ENCODE data around the gene CYREN. TPM values are rescaled to one million over a fixed set of nuclear protein-coding genes. Genes with fewer than 3 reads are reported as not detected.

Gene CYREN
- total and polyA plus RNA-seq, 2 of the 13 experiments (the other 11 are each of a cell fraction or from before 2014, with no cell fraction given) = 20.7 to 60.7 TPM

DNA sequence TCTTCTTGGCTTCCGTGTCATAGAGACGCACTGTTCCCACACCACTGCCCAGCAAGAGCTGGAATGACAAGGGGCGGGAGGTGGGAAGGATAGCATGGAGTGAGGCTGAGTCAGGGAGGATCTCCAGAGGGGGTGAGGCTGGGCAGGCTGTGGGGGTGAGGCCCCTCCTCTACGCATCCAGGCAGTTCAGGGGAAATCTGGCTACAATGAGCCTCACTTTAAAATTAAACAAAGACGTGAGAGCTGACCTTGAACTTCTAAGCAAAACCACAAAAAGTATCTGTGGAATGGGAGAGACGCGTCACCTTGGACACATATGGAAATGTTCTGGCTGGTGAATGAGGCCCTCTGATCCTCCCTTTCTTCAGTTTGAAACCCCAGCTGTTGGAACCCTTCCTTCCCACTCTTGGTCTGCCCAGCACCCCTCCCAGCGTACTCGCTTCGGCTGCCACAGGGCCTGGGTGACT, 23.1 kb upstream of the CYREN start:
- Histone ChIP-seq H4K20me1 (ENCODE audit: insufficient read depth, low read length) (no peaks in the 10 kb centered on the region), H3K4me1 (ENCODE audit: insufficient read depth, low read length) (peaks cover 12% of the 10 kb centered on the region), H3K9me3 (ENCODE audit: low read length) (no peaks in the 10 kb centered on the region), H3K27me3 (ENCODE audit: control insufficient read depth in 1 of 2, insufficient read depth in 2 of 2, low read length in 2 of 2) (no peaks in the 10 kb centered on the region), H3K27ac (ENCODE audit: extremely low read length, insufficient read depth, low read length) (no peak overlapping the region), H3K4me2 (ENCODE audit: low read depth, low read length) (no peak overlapping the region), H3K36me3 (replicated peaks in 1 of 2; ENCODE audit: control insufficient read depth in 1 of 2, insufficient read depth in 2 of 2, low read length in 2 of 2) (peaks cover 24 to 59% of the 10 kb centered on the region in 2 experiments), H3K9ac (ENCODE audit: insufficient read depth, low read depth, low read length) (no peak overlapping the region), H2AFZ (ENCODE audit: low read length) (no peak overlapping the region), H3K4me3 (replicated peaks in 1 of 3; ENCODE audit: insufficient read depth in 1 of 3, low read depth in 2 of 3, low read length in 3 of 3) (no peak overlapping the region), H3K79me2 (ENCODE audit: insufficient read depth, low read length) (no peaks in the 10 kb centered on the region)
- intact Hi-C loops (cut with micrococcal nuclease; ENCODE audit: unreplicated experiment) (no loop called here), in situ Hi-C loops (cut with HindIII; ENCODE audit: extremely low pct_ligation_motif_present, low pct_unique_long_range_greater_than_20kb) (no loop called here)
- TF ChIP-seq STAT5B (CRISPR knock-in tag; IDR thresholded peaks at IDR 0.05) = no peak
- no peak for TF ChIP-seq SOX6 (IDR thresholded peaks at IDR 0.05)
- TF ChIP-seq SOX6 (CRISPR knock-in tag; IDR thresholded peaks at IDR 0.05) = peak; percentile 16; the same call in 1 of the 2 replicates
- no peak for TF ChIP-seq AKNA (CRISPR knock-in tag; IDR thresholded peaks at IDR 0.05; ENCODE audit: borderline replicate concordance)
- TF ChIP-seq, protein P1, sequence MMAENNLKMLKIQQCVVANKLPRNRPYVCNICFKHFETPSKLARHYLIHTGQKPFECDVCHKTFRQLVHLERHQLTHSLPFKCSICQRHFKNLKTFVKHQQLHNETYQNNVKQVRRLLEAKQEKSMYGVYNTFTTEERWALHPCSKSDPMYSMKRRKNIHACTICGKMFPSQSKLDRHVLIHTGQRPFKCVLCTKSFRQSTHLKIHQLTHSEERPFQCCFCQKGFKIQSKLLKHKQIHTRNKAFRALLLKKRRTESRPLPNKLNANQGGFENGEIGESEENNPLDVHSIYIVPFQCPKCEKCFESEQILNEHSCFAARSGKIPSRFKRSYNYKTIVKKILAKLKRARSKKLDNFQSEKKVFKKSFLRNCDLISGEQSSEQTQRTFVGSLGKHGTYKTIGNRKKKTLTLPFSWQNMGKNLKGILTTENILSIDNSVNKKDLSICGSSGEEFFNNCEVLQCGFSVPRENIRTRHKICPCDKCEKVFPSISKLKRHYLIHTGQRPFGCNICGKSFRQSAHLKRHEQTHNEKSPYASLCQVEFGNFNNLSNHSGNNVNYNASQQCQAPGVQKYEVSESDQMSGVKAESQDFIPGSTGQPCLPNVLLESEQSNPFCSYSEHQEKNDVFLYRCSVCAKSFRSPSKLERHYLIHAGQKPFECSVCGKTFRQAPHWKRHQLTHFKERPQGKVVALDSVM (CRISPR knock-in tag; IDR thresholded peaks at IDR 0.05) = peak; percentile 68
- no peak for TF ChIP-seq PRMT3 (CRISPR knock-in tag; IDR thresholded peaks at IDR 0.05; ENCODE audit: borderline replicate concordance, low read depth)
- TF ChIP-seq, protein P2, sequence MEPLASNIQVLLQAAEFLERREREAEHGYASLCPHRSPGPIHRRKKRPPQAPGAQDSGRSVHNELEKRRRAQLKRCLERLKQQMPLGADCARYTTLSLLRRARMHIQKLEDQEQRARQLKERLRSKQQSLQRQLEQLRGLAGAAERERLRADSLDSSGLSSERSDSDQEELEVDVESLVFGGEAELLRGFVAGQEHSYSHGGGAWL (CRISPR knock-in tag; IDR thresholded peaks at IDR 0.05) = no peak
- FAIRE-seq (no peak), DNase-seq (ENCODE audit: low spot score) (peak; percentile 40), ATAC-seq (peak; percentile 39)
- 88% methylated on average over 10 of the region's 10 CpGs for WGBS (ENCODE audit: low lambda C conversion rate)
- ChIA-PET CTCF (ENCODE audit: low intra/inter-chr PET ratio, low total read pairs) (no interaction called here), POLR2A (no interaction called here)
- no TSS peak for BruUV-seq (replicated peaks)
